ENCODE measurements around the gene ZNF609.
"Not testable (repeated sequence)": the region's sequence is repeated elsewhere in the genome, so short reads cannot be mapped to it uniquely, and the experiment has no call there.

Gene ZNF609

DNA sequence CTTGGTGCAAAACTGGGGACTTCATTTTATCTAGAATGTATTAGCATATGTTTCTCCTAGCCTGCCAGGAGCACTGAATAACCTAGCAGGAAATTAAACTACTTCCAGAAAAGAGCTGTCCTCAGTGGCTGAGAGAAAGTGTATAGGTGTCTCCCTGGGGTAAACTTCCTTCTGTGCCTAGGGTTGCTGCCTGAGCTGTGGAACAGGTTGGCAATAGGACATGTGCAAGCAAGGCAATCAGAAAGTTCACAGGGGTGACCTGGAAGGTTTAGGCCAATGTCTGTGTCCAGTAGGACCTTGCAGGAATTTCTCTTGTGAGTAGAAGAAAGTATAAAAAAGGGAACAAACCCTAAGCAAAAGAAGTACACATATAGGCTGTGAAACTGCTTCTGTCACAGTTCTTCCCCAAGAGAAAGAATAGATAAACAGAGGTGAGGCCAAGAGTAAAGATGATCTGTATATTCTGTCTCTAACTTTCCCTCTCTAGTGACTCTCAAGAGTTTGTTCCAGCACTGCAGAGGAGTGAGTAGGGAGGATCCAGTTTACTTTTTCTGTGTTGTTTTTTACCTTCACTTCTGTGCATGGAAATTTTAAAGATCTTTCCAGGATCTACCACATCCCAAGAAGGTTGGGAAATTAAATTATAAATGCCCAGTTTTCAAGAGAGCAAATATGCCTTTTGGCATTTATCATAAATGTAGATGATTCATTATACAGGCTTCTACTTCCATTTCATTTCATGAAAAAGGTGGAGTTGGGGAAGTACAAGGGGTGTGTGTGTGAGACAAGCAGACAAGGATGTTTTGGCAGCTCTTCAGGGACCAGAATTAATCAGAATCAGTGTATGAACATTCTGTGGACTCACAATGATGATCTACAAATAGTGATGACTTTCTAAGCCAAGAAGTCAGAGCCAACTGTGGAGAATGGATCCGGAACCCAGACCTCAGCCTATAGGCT, 159.8 kb downstream of the ZNF609 start:
- no peak overlapping the region for H3K4me3 ChIP-seq (ENCODE audit: low read length)
- H3K36me3 ChIP-seq (ENCODE audit: insufficient read depth, low read depth, low read length), result peaks cover 13% of the 10 kb centered on the region
- H3K27me3 ChIP-seq (ENCODE audit: insufficient read depth, low read length), result no peaks in the 10 kb centered on the region
- peaks cover 12% of the 10 kb centered on the region for H3K4me1 ChIP-seq (ENCODE audit: insufficient read depth, low read length)
- H3K27ac ChIP-seq (ENCODE audit: low read length), result no peak overlapping the region
- H3K9ac ChIP-seq (ENCODE audit: low read depth, low read length), result no peak overlapping the region
- H3K9me3 ChIP-seq (ENCODE audit: insufficient read depth, low read depth, low read length), result no peaks in the 10 kb centered on the region

DNA sequence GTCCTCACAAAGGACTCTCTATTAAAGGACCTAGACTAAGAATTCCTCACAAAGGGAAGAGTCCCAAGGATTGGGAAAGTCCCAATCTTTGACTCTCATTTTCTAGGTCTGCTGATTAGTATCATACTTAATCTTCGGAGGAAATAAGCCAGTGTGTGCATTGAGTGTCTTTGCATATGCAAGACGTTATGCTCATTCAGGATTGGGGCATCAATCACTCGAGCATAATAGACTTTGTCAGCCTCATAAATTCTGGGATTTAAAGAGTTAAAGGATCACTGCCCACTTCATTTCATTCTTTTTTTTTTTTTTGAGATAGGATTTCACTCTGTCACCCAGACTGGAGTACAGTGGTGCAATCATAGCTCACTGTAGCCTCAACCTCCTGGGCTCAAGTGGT, 160.7 kb downstream of the ZNF609 start:
- Histone ChIP-seq H3K4me1 (ENCODE audit: insufficient read depth, low read length) (peaks cover 12% of the 10 kb centered on the region), H3K9ac (ENCODE audit: low read depth, low read length) (no peak overlapping the region), H3K27me3 (ENCODE audit: insufficient read depth, low read length) (no peaks in the 10 kb centered on the region), H3K9me3 (ENCODE audit: insufficient read depth, low read depth, low read length) (no peaks in the 10 kb centered on the region), H3K4me3 (ENCODE audit: low read length) (no peak overlapping the region), H3K36me3 (ENCODE audit: insufficient read depth, low read depth, low read length) (peaks cover 13% of the 10 kb centered on the region), H3K27ac (ENCODE audit: low read length) (no peak overlapping the region)

DNA sequence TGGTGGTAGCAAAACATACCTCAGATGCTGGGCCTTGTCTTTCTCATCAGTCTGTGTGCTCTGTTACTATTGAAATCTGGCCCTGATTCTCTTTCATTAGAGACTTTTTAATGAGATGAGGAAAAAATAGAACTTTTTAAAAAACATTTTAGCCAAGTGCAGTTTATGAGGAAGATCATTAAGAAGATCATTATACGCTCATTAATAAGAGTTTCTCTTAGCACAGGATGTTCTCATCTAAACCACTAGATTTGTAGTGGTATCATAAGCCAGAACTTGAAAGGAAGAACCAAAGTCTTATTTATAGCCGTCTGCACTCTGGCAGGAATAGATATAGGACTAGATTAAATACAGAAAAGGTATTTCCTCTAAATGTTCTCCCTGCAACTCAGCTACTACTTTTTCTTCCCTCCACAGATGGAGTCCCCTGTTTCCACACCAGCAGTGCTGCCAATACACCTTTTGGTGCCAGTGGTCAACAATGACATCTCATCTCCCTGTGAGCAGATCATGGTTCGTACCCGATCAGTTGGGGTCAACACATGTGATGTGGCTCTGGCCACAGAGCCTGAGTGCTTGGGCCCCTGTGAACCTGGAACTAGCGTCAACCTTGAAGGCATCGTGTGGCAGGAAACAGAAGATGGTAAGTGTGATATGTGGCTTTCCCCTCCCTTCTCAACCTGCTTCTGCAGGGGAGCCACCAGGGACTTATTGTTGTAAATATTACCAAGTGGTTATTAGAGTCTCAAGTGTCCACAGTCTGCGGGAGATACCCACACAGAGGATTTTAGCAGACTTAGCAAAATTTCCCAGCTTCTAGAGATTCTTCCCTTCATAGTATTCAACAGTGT, 162.3 kb downstream of the ZNF609 start:
- no peak overlapping the region for H3K9ac ChIP-seq (ENCODE audit: low read depth, low read length)
- H3K4me3 ChIP-seq (ENCODE audit: low read length), result no peak overlapping the region
- peaks cover 13% of the 10 kb centered on the region for H3K36me3 ChIP-seq (ENCODE audit: insufficient read depth, low read depth, low read length)
- H3K27me3 ChIP-seq (ENCODE audit: insufficient read depth, low read length), result no peaks in the 10 kb centered on the region
- no peaks in the 10 kb centered on the region for H3K9me3 ChIP-seq (ENCODE audit: insufficient read depth, low read depth, low read length)
- no peak overlapping the region for H3K27ac ChIP-seq (ENCODE audit: low read length)
- H3K4me1 ChIP-seq (ENCODE audit: insufficient read depth, low read length), result peaks cover 12% of the 10 kb centered on the region

GRCh38 chr15:64623347-64623996, 163.1 kb downstream of the ZNF609 start:
- no peak overlapping the region for H3K27ac ChIP-seq (ENCODE audit: low read length)
- H3K9ac ChIP-seq (ENCODE audit: low read depth, low read length), result no peak overlapping the region
- no peaks in the 10 kb centered on the region for H3K27me3 ChIP-seq (ENCODE audit: insufficient read depth, low read length)
- peaks cover 13% of the 10 kb centered on the region for H3K36me3 ChIP-seq (ENCODE audit: insufficient read depth, low read depth, low read length)
- H3K9me3 ChIP-seq (ENCODE audit: insufficient read depth, low read depth, low read length), result no peaks in the 10 kb centered on the region
- no peak overlapping the region for H3K4me3 ChIP-seq (ENCODE audit: low read length)
- H3K4me1 ChIP-seq (ENCODE audit: insufficient read depth, low read length), result peaks cover 6% of the 10 kb centered on the region; the same call in 1 of the 2 replicates

- Histone ChIP-seq H3K27ac (ENCODE audit: low read length) (no peak overlapping the region), H3K27me3 (ENCODE audit: insufficient read depth, low read length) (no peaks in the 10 kb centered on the region), H3K36me3 (ENCODE audit: insufficient read depth, low read depth, low read length) (peaks cover 13% of the 10 kb centered on the region), H3K4me1 (ENCODE audit: insufficient read depth, low read length) (peaks cover 6% of the 10 kb centered on the region; the same call in 1 of the 2 replicates), H3K4me3 (ENCODE audit: low read length) (no peak overlapping the region), H3K9ac (ENCODE audit: low read depth, low read length) (no peak overlapping the region), H3K9me3 (ENCODE audit: insufficient read depth, low read depth, low read length) (no peaks in the 10 kb centered on the region)
Observed at GRCh38 chr15:64624242-64624641, 163.9 kb downstream of the ZNF609 start.

- Histone ChIP-seq H3K27me3 (ENCODE audit: insufficient read depth, low read length) (no peaks in the 10 kb centered on the region), H3K27ac (ENCODE audit: low read length) (no peak overlapping the region), H3K9ac (ENCODE audit: low read depth, low read length) (no peak overlapping the region), H3K9me3 (ENCODE audit: insufficient read depth, low read depth, low read length) (no peaks in the 10 kb centered on the region), H3K4me1 (ENCODE audit: insufficient read depth, low read length) (peaks cover 3% of the 10 kb centered on the region; the same call in 1 of the 2 replicates), H3K4me3 (ENCODE audit: low read length) (no peak overlapping the region), H3K36me3 (ENCODE audit: insufficient read depth, low read depth, low read length) (no peaks in the 10 kb centered on the region)
Observed at GRCh38 chr15:64629063-64629462, 168.7 kb downstream of the ZNF609 start.

DNA sequence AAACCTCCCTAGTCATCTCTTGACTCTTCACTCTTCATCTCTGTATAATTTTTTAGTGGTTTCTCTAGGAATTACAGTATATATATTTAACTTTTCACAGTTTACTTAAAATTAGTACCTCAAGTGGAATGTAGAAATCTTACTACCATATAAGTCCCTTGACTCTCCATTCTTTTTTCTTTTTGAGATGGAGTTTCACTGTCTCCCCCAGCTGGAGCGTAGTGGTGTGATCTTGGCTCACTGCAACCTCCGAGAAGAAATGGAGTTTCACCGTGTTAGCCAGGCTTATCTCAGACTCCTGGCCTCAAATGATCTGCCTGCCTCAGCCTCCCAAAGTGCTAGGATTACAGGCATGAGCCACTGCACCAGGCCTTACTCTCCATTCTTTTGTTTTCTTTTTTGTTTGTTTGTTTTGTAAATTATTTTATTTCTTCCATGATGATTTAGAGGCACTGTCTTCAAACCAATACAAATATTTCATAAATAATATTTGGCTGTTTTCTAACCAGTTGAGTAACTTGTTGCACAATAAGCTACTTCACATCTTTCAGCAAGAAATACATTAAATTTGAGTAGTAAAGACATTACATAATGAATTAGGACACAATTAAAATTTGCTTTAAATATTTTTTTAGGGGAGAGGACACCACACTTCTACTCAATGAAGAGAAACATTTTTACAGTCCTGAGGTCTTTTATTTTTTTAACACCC, 170.2 kb downstream of the ZNF609 start:
- Histone ChIP-seq H3K4me3 (ENCODE audit: low read length) (no peak overlapping the region), H3K27me3 (ENCODE audit: insufficient read depth, low read length) (no peaks in the 10 kb centered on the region), H3K4me1 (ENCODE audit: insufficient read depth, low read length) (peaks cover 16% of the 10 kb centered on the region), H3K36me3 (ENCODE audit: insufficient read depth, low read depth, low read length) (no peaks in the 10 kb centered on the region), H3K27ac (ENCODE audit: low read length) (no peak overlapping the region), H3K9me3 (ENCODE audit: insufficient read depth, low read depth, low read length) (no peaks in the 10 kb centered on the region), H3K9ac (ENCODE audit: low read depth, low read length) (no peak overlapping the region)

- H3K27ac ChIP-seq (ENCODE audit: low read length), result not testable (repeated sequence)
- peaks cover 11% of the 10 kb centered on the region; the same call in 1 of the 2 replicates for H3K36me3 ChIP-seq (ENCODE audit: insufficient read depth, low read depth, low read length)
- peaks cover 28% of the 10 kb centered on the region for H3K4me1 ChIP-seq (ENCODE audit: insufficient read depth, low read length)
Observed at GRCh38 chr15:64632639-64633038, 172.3 kb downstream of the ZNF609 start.

DNA sequence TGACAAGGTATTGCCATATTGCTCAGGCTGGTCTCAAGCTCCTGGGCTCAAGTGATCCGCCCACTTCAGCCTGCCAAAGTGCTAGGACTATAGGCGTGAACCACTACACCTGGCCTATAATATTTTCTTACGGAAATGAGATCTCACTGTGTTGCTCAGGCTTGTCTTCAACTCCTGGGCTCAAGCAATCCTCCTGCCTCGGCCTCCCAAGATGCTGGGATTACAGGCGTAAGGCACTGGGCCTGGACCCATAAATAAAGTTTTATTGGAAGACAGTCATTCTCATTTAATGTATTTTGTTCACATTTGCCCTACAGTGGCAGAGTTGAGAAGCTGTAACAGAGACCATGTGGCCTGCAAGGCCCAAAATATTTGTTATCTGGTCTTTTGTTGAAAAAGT, 173.0 kb downstream of the ZNF609 start:
- Histone ChIP-seq H3K36me3 (ENCODE audit: insufficient read depth, low read depth, low read length) (peaks cover 11% of the 10 kb centered on the region; the same call in 1 of the 2 replicates), H3K9me3 (ENCODE audit: insufficient read depth, low read depth, low read length) (peaks cover 5% of the 10 kb centered on the region; the same call in 1 of the 2 replicates), H3K27me3 (ENCODE audit: insufficient read depth, low read length) (no peaks in the 10 kb centered on the region), H3K9ac (ENCODE audit: low read depth, low read length) (no peak overlapping the region), H3K4me1 (ENCODE audit: insufficient read depth, low read length) (peaks cover 28% of the 10 kb centered on the region), H3K4me3 (ENCODE audit: low read length) (no peak overlapping the region), H3K27ac (ENCODE audit: low read length) (no peak overlapping the region)

More at GRCh38 chr15:64632639-64633038, 172.3 kb downstream of the ZNF609 start:
- not testable (repeated sequence) for H3K9me3 ChIP-seq (ENCODE audit: insufficient read depth, low read depth, low read length); H3K4me3 ChIP-seq (ENCODE audit: low read length); H3K9ac ChIP-seq (ENCODE audit: low read depth, low read length); H3K27me3 ChIP-seq (ENCODE audit: insufficient read depth, low read length)

DNA sequence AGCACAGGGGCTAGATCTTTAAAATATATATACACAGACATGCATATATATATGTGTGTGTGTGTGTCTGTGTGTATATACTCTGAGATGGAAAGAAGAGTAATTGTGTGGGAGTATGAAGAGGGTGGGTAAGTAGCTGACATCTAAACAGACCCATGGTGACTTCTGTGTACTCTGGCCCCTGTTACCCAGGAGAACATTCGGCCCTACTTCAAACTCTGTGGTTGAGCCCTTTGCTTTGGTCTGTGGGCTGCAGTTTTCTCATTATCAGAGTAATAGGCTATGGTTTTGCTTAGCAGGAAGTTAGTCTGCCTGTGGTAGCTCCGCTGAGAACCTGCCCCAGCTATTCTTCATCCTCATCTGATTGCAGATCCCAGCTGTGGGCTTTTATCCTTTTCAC, 173.6 kb downstream of the ZNF609 start:
- peaks cover 5% of the 10 kb centered on the region; the same call in 1 of the 2 replicates for H3K9me3 ChIP-seq (ENCODE audit: insufficient read depth, low read depth, low read length)
- H3K4me1 ChIP-seq (ENCODE audit: insufficient read depth, low read length), result peaks cover 28% of the 10 kb centered on the region
- H3K9ac ChIP-seq (ENCODE audit: low read depth, low read length), result peak overlapping the region; percentile 75; the same call in 1 of the 2 replicates
- H3K4me3 ChIP-seq (ENCODE audit: low read length), result peak overlapping the region; percentile 53; the same call in 1 of the 2 replicates
- peak overlapping the region; percentile 78 for H3K27ac ChIP-seq (ENCODE audit: low read length)
- peaks cover 11% of the 10 kb centered on the region; the same call in 1 of the 2 replicates for H3K36me3 ChIP-seq (ENCODE audit: insufficient read depth, low read depth, low read length)
- no peaks in the 10 kb centered on the region for H3K27me3 ChIP-seq (ENCODE audit: insufficient read depth, low read length)
